Neural progenitor cell (in vitro differentiated cells): ENCODE data around the gene DPH3. TPM values are rescaled to one million over a fixed set of nuclear protein-coding genes. Genes with fewer than 3 reads are reported as not detected.

Source experiments
- DNase-seq: peaks from one replicate; pipeline ENCODE4 v3.0.0-alpha.2; 2016; ENCODE audit warnings: low spot score
- H2AFZ ChIP-seq: fragments of 200-600 bp; sonication (generic); replicated peaks from 2 replicates; pipeline ENCODE4 v1.6.1; 2016; ENCODE audit warnings: antibody characterized with exemption
- H3F3A ChIP-seq: fragments of 200-600 bp; sonication (generic); 2 replicates; pipeline ENCODE4 v1.6.1; 2016; ENCODE audit warnings: antibody characterized with exemption, low read depth
- H3K27ac ChIP-seq: fragments of 200-600 bp; sonication (generic); 2 replicates; pipeline ENCODE4 v1.5.1; 2016; ENCODE audit warnings: mild to moderate bottlenecking
- H3K27me3 ChIP-seq: fragments of 200-600 bp; sonication (generic); 2 replicates; pipeline ENCODE4 v1.6.1; 2016; ENCODE audit warnings: mild to moderate bottlenecking, moderate library complexity
- H3K36me3 ChIP-seq: fragments of 200-600 bp; sonication (generic); 2 replicates; pipeline ENCODE4 v1.5.1; 2016
- H3K4me1 ChIP-seq: fragments of 200-600 bp; sonication (generic); 2 replicates; pipeline ENCODE4 v1.6.1; 2016; ENCODE audit warnings: mixed run types
- H3K4me2 ChIP-seq: fragments of 200-600 bp; sonication (generic); 2 replicates; pipeline ENCODE4 v1.6.1; 2016
- H3K4me3 ChIP-seq: fragments of 200-600 bp; sonication (generic); 2 replicates; pipeline ENCODE4 v1.5.1; 2016
- H3K79me2 ChIP-seq: fragments of 200-600 bp; sonication (generic); 2 replicates; pipeline ENCODE4 v1.6.1; 2016; ENCODE audit warnings: low read depth
- H3K9ac ChIP-seq: fragments of 200-600 bp; sonication (generic); 2 replicates; pipeline ENCODE4 v1.6.1; 2016
- H3K9me3 ChIP-seq: fragments of 200-600 bp; sonication (generic); 2 replicates; pipeline ENCODE4 v1.5.1; 2016; ENCODE audit warnings: low read depth
- H4K20me1 ChIP-seq: fragments of 200-600 bp; sonication (generic); 2 replicates; pipeline ENCODE4 v1.6.1; 2016; ENCODE audit warnings: low read depth
- H3K27ac Mint-ChIP-seq: 3 replicates; pipeline ENCODE4 v1.8.0; 2021; ENCODE audit warnings: mixed read lengths
- H3K27me3 Mint-ChIP-seq: 2 replicates; pipeline ENCODE4 v1.8.0; 2022; ENCODE audit warnings: low read depth, mild to moderate bottlenecking, inconsistent platforms, moderate library complexity, mixed read lengths; ENCODE audit not compliant: insufficient read depth
- H3K36me3 Mint-ChIP-seq: 3 replicates; pipeline ENCODE4 v1.8.0; 2021; ENCODE audit warnings: mixed read lengths
- H3K4me1 Mint-ChIP-seq: 3 replicates; pipeline ENCODE4 v1.8.0; 2021; ENCODE audit warnings: mixed read lengths
- H3K4me3 Mint-ChIP-seq: 3 replicates; pipeline ENCODE4 v1.8.0; 2021; ENCODE audit warnings: mild to moderate bottlenecking, moderate library complexity, mixed read lengths
- H3K9me3 Mint-ChIP-seq: 3 replicates; pipeline ENCODE4 v1.8.0; 2020; ENCODE audit warnings: mixed read lengths
- EZH2 ChIP-seq: fragments of 200-600 bp; sonication (generic); IDR thresholded peaks from 2 replicates; pipeline ENCODE4 v1.6.1; 2017; ENCODE audit warnings: antibody characterized with exemption, mild to moderate bottlenecking, moderate library complexity
- EZH2phosphoT487 ChIP-seq: fragments of 200-600 bp; sonication (generic); IDR thresholded peaks from 2 replicates; pipeline ENCODE4 v1.6.1; 2017; ENCODE audit warnings: antibody characterized with exemption
- total RNA-seq: library from RNA; depleted of rRNA; stranded (reverse); fragments of >200 nt; gene quantifications from 2 replicates; pipeline ENCODE4 v1.2.3, GENCODE V29; 2015; ENCODE audit warnings: low replicate concordance
- TF ChIP-seq, protein P1 (sequence below): fragments of 200-600 bp; sonication (generic); IDR thresholded peaks from 2 replicates; pipeline ENCODE4 v1.5.1; 2017; ENCODE audit warnings: antibody characterized with exemption, mild to moderate bottlenecking

The DPH3 gene
- total RNA-seq, 1 donor from 2014 or later, result 31.2 TPM

DNA sequence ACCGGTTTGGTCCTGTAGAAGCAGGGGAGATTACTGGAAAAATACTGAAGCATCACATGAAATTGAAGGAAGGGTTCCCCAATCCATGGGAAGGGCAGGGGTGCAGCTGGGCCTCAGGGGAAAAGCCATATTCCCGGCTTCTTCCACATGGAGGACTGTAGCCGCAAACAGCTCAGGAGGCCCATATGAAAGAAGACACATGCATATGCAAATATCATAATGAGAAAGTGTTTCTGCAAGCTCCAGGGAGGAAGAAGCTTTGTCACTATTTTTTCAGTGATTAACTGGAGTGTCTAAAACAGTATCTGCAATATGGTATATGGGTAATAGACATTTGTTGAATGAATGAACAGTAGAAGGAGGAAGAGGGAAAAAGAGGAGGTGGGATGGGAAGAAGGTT lies 19.1 kb downstream of the DPH3 start:
- H3K4me3 ChIP-seq, result no peak overlapping the region
- H3K79me2 ChIP-seq, result no peaks in the 10 kb centered on the region
- no peaks in the 10 kb centered on the region for H3F3A ChIP-seq
- Mint-ChIP-seq H3K9me3 (no peaks in the 10 kb centered on the region), H3K27me3 (no peaks in the 10 kb centered on the region), H3K4me1 (peaks cover 7% of the 10 kb centered on the region), H3K36me3 (no peaks in the 10 kb centered on the region), H3K27ac (no peak overlapping the region), H3K4me3 (no peak overlapping the region)
- H4K20me1 ChIP-seq, result no peaks in the 10 kb centered on the region
- H3K27ac ChIP-seq, result no peak overlapping the region
- no peak overlapping the region for H2AFZ ChIP-seq
- H3K9me3 ChIP-seq, result no peaks in the 10 kb centered on the region
- TF ChIP-seq EZH2, result no peak
- TF ChIP-seq, protein P1, sequence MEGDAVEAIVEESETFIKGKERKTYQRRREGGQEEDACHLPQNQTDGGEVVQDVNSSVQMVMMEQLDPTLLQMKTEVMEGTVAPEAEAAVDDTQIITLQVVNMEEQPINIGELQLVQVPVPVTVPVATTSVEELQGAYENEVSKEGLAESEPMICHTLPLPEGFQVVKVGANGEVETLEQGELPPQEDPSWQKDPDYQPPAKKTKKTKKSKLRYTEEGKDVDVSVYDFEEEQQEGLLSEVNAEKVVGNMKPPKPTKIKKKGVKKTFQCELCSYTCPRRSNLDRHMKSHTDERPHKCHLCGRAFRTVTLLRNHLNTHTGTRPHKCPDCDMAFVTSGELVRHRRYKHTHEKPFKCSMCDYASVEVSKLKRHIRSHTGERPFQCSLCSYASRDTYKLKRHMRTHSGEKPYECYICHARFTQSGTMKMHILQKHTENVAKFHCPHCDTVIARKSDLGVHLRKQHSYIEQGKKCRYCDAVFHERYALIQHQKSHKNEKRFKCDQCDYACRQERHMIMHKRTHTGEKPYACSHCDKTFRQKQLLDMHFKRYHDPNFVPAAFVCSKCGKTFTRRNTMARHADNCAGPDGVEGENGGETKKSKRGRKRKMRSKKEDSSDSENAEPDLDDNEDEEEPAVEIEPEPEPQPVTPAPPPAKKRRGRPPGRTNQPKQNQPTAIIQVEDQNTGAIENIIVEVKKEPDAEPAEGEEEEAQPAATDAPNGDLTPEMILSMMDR, result no peak
- no peak for TF ChIP-seq EZH2phosphoT487
- no peaks in the 10 kb centered on the region for H3K4me1 ChIP-seq
- H3K9ac ChIP-seq, result no peak overlapping the region
- no peak overlapping the region for H3K4me2 ChIP-seq
- H3K36me3 ChIP-seq, result no peaks in the 10 kb centered on the region
- H3K27me3 ChIP-seq, result no peaks in the 10 kb centered on the region
- DNase-seq, result no peak

DNA sequence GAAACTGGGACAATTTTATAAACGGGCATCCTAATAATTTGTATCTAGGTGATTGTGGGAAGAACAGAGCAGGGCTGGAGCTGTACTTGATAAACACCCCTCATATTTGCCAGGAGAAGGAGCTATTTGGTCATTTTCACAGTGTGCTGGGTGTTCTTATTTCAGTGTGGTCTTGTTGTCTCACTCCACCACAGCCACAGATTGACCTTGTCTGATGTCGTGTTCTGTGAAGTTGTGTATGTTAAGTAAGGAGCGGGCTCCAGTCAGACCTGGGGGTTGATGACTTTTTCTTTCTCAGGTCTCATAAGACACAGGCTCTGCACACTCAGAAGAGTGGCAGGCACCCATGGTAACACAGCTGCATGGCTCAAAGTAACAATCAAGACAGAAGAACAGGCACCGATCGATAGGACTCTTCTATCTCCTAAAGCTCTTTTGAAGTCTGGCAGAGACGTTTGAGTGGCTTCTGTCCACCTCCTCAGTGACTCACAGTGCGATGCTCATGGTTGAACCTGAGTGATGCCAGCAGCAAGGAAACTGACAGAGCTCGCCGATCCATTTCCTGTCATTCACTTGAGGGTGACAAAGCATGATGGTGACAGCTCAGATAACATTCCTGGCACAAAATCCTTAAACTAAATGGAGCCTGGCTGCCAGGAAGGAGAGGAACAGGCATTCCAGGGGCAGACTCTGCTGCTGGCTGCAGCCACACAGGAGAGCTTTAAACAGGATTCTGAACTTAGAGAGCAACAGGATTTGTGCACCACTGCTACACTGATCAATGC lies 20.8 kb downstream of the DPH3 start:
- Histone ChIP-seq H3K4me3 (no peak overlapping the region), H3K4me1 (no peaks in the 10 kb centered on the region), H3F3A (no peaks in the 10 kb centered on the region), H3K9me3 (no peaks in the 10 kb centered on the region), H2AFZ (no peak overlapping the region), H3K27ac (no peak overlapping the region), H3K27me3 (no peaks in the 10 kb centered on the region), H3K36me3 (no peaks in the 10 kb centered on the region), H3K4me2 (no peak overlapping the region), H4K20me1 (no peaks in the 10 kb centered on the region), H3K79me2 (no peaks in the 10 kb centered on the region), H3K9ac (no peak overlapping the region)
- Mint-ChIP-seq H3K27me3 (no peaks in the 10 kb centered on the region), H3K9me3 (no peaks in the 10 kb centered on the region), H3K36me3 (no peaks in the 10 kb centered on the region), H3K4me3 (no peak overlapping the region), H3K27ac (no peak overlapping the region), H3K4me1 (peaks cover 7% of the 10 kb centered on the region)
- DNase-seq, result no peak
- no peak for TF ChIP-seq EZH2
- no peak for TF ChIP-seq EZH2phosphoT487
- TF ChIP-seq, protein P1, result no peak

DNA sequence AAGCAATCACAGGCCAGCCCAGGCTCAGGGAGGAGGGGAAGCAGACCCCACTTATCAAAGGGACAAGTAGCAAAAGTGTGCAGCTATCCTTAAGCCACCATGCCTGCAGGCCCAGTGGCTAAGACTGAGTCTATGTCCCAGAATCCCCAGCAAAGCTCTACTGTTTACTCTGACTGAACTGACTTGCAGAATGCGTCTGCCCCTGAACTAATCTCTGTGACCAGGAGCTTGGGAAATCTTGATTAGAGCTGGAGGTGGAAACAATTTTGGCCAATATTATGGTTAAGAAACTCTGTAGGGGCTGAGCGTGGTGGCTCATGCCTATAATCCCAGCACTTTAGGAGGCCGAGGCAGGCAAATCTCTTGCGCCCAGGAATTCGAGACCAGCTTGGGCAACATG lies 22.6 kb downstream of the DPH3 start:
- Histone ChIP-seq H3K36me3 (no peaks in the 10 kb centered on the region), H3K4me3 (no peak overlapping the region), H3K4me2 (no peak overlapping the region), H3K27ac (no peak overlapping the region), H3K4me1 (no peaks in the 10 kb centered on the region), H3K79me2 (no peaks in the 10 kb centered on the region), H2AFZ (no peak overlapping the region), H4K20me1 (no peaks in the 10 kb centered on the region), H3F3A (no peaks in the 10 kb centered on the region), H3K27me3 (no peaks in the 10 kb centered on the region), H3K9ac (no peak overlapping the region), H3K9me3 (no peaks in the 10 kb centered on the region)
- no peak for DNase-seq
- H3K4me1 Mint-ChIP-seq, result peaks cover 2% of the 10 kb centered on the region
- no peaks in the 10 kb centered on the region for H3K9me3 Mint-ChIP-seq
- no peaks in the 10 kb centered on the region for H3K36me3 Mint-ChIP-seq
- no peak overlapping the region for H3K27ac Mint-ChIP-seq
- H3K4me3 Mint-ChIP-seq, result no peak overlapping the region
- TF ChIP-seq, protein P1, result no peak
- TF ChIP-seq EZH2phosphoT487, result no peak
- TF ChIP-seq EZH2, result no peak
- H3K27me3 Mint-ChIP-seq, result no peaks in the 10 kb centered on the region
